GM12865 (cell line): ENCODE measurements around the gene MAP2K7.

Experiments used
- DNase-seq: peaks from one replicate; pipeline ENCODE4 v3.0.0; 2010; ENCODE audit warnings: low read depth
- H3K4me3 ChIP-seq: 2 replicates; pipeline ENCODE4 v1.5.1; 2011; ENCODE audit warnings: mild to moderate bottlenecking, low read depth, low read length, control low read depth
- CTCF ChIP-seq: IDR thresholded peaks from 2 replicates; pipeline ENCODE4 v1.5.1; 2011; ENCODE audit warnings: low read length, control low read depth, low read depth, inconsistent platforms; ENCODE audit not compliant: insufficient read depth; ENCODE audit errors: missing control alignments

The MAP2K7 gene

GRCh38 chr19:7940841-7941240, 37.2 kb downstream of the MAP2K7 start:
- H3K4me3 ChIP-seq = no peak overlapping the region
- DNase-seq = no peak
- TF ChIP-seq CTCF = no peak

GRCh38 chr19:7941895-7942596, 38.4 kb downstream of the MAP2K7 start:
- no peak for TF ChIP-seq CTCF
- peak overlapping the region; percentile 96 for H3K4me3 ChIP-seq
- DNase-seq = no peak

- H3K4me3 ChIP-seq = peak overlapping the region; percentile 96
- DNase-seq = peak; percentile 34
- TF ChIP-seq CTCF = no peak
Measured at GRCh38 chr19:7942981-7943443, 39.3 kb downstream of the MAP2K7 start.

GRCh38 chr19:7943444-7944176, 39.9 kb downstream of the MAP2K7 start, which contains the start of gene TIMM44:
TSS of gene TIMM44 (minus strand) at chr19:7943666. CDS start at chr19:7943651, 15 bp downstream.
- H3K4me3 ChIP-seq = peak within 1 kb of the TSS; percentile 96
- DNase-seq = peak; percentile 100
- no peak for TF ChIP-seq CTCF

GRCh38 chr19:7944177-7944761, 40.6 kb downstream of the MAP2K7 start:
- H3K4me3 ChIP-seq = peak overlapping the region; percentile 63
- DNase-seq = peak; percentile 94
- TF ChIP-seq CTCF = peak; percentile 76

GRCh38 chr19:7947939-7948338, 44.3 kb downstream of the MAP2K7 start:
- DNase-seq = no peak
- TF ChIP-seq CTCF = no peak
- no peak overlapping the region for H3K4me3 ChIP-seq
